HepG2 (cell line): ENCODE data around the gene BOLA3. TPM values are rescaled to one million over a fixed set of nuclear protein-coding genes. Genes with fewer than 3 reads are reported as not detected.

Experiments
- CBX5 ChIP-seq: sonication (generic); formaldehyde crosslinking; IDR thresholded peaks from 2 replicates; pipeline ENCODE4 v1.4.0; 2020; ENCODE audit warnings: missing genetic modification reagents, borderline replicate concordance
- DNMT3B ChIP-seq: conservative IDR thresholded peaks from 2 replicates; pipeline ENCODE4 v1.6.1; 2016; ENCODE audit warnings: missing biosample characterization, control low read depth
- EZH2 ChIP-seq: conservative IDR thresholded peaks from 2 replicates; pipeline ENCODE4 v1.6.1; 2012; ENCODE audit warnings: mild to moderate bottlenecking, low read depth, low read length, moderate library complexity
- IRX3 ChIP-seq: sonication (generic); formaldehyde crosslinking; IDR thresholded peaks from 2 replicates; pipeline ENCODE4 v1.8.1; 2023; ENCODE audit warnings: mild to moderate bottlenecking, low read depth, missing genetic modification reagents, borderline replicate concordance
- KDM2A ChIP-seq: sonication (generic); formaldehyde crosslinking; IDR thresholded peaks from 2 replicates; pipeline ENCODE4 v1.4.0; 2020; ENCODE audit warnings: low read depth, missing genetic modification reagents, borderline replicate concordance
- MYC ChIP-seq: sonication (generic); formaldehyde crosslinking; IDR thresholded peaks from 2 replicates; pipeline ENCODE4 v1.9.0; 2021; ENCODE audit warnings: missing genetic modification reagents, borderline replicate concordance
- PAF1 ChIP-seq: IDR thresholded peaks from 2 replicates; pipeline ENCODE4 v1.6.1; 2016; ENCODE audit warnings: missing genetic modification reagents, missing compliant biosample characterization
- SP1 ChIP-seq, 2 experiments: fragments of 450-650 bp in 1 of 2; sonication (generic) in 1 of 2; formaldehyde crosslinking in 1 of 2; IDR thresholded peaks; 2 replicates each; pipeline versions ENCODE4 v1.4.0 to v1.6.1; 2016 to 2020; ENCODE audit warnings: missing genetic modification reagents in 1 of 2
- SRF ChIP-seq: IDR thresholded peaks from 2 replicates; pipeline ENCODE4 v1.6.1; 2011; ENCODE audit warnings: mild to moderate bottlenecking, low read depth, low read length, moderate library complexity
- THYN1 ChIP-seq: sonication (generic); formaldehyde crosslinking; IDR thresholded peaks from 2 replicates; pipeline ENCODE4 v1.8.1; 2023; ENCODE audit warnings: low read depth, mild to moderate bottlenecking, moderate library complexity, missing genetic modification reagents, borderline replicate concordance
- ZNF33A ChIP-seq: sonication (generic); formaldehyde crosslinking; IDR thresholded peaks from 2 replicates; pipeline ENCODE4 v1.5.1; 2020; ENCODE audit warnings: missing genetic modification reagents, mild to moderate bottlenecking, moderate library complexity, borderline replicate concordance
- ZNF446 ChIP-seq: sonication (generic); formaldehyde crosslinking; IDR thresholded peaks from 2 replicates; pipeline ENCODE4 v1.5.0; 2020; ENCODE audit warnings: mild to moderate bottlenecking, missing genetic modification reagents
- ZNF460 ChIP-seq: sonication (generic); formaldehyde crosslinking; IDR thresholded peaks from 2 replicates; pipeline ENCODE4 v1.5.1; 2020; ENCODE audit warnings: missing genetic modification reagents, mild to moderate bottlenecking, borderline replicate concordance
- ZNF83 ChIP-seq: sonication (generic); formaldehyde crosslinking; IDR thresholded peaks from 2 replicates; pipeline ENCODE4 v1.4.0; 2020; ENCODE audit warnings: missing genetic modification reagents, mild to moderate bottlenecking, borderline replicate concordance
- polyA plus RNA-seq, 8 experiments: library from polyadenylated mRNA; depleted of rRNA in 3 of 8; stranded (reverse) in 7 of 8; unstranded in 1 of 8; fragments of >200 nt; fragmentation: Illumina TruSeq in 4 of 8; extraction: Trizol in 4 of 8; gene quantifications; 2 replicates each; pipeline versions ENCODE4 v1.2.1 to v1.2.3, GENCODE V29; 2011 to 2016; ENCODE audit warnings: low read depth in 4 of 8, missing spikeins in 1 of 8, mixed read lengths in 1 of 8; ENCODE audit not compliant: insufficient read depth in 1 of 8
- total RNA-seq, 5 experiments: library from RNA; depleted of rRNA; stranded (reverse); fragments of >200 nt; fragmentation: Illumina TruSeq; extraction: Trizol; gene quantifications; 2 replicates each; pipeline ENCODE4 v1.2.3, GENCODE V29; 2016; ENCODE audit warnings: low read depth in 1 of 5
- TF ChIP-seq, protein P1 (sequence below): sonication (generic); formaldehyde crosslinking; IDR thresholded peaks from 2 replicates; pipeline ENCODE4 v1.4.0; 2020; ENCODE audit warnings: missing genetic modification reagents
- TF ChIP-seq, protein P2 (sequence below): sonication (generic); formaldehyde crosslinking; IDR thresholded peaks from 2 replicates; pipeline ENCODE4 v1.4.0; 2020; ENCODE audit warnings: missing genetic modification reagents, mild to moderate bottlenecking, borderline replicate concordance
- TF ChIP-seq, protein P3 (sequence below): sonication (generic); formaldehyde crosslinking; IDR thresholded peaks from 2 replicates; pipeline ENCODE4 v1.5.1; 2020; ENCODE audit warnings: mild to moderate bottlenecking, moderate library complexity, missing genetic modification reagents
- TF ChIP-seq, protein P4 (sequence below): sonication (generic); formaldehyde crosslinking; IDR thresholded peaks from 2 replicates; pipeline ENCODE4 v1.9.0; 2022; ENCODE audit warnings: missing genetic modification reagents, mild to moderate bottlenecking, borderline replicate concordance

BOLA3 gene
- total and polyA plus RNA-seq, 2 of the 13 experiments (the other 11 are each of a cell fraction or from before 2014, with no cell fraction given): 89.7 to 170 TPM

DNA sequence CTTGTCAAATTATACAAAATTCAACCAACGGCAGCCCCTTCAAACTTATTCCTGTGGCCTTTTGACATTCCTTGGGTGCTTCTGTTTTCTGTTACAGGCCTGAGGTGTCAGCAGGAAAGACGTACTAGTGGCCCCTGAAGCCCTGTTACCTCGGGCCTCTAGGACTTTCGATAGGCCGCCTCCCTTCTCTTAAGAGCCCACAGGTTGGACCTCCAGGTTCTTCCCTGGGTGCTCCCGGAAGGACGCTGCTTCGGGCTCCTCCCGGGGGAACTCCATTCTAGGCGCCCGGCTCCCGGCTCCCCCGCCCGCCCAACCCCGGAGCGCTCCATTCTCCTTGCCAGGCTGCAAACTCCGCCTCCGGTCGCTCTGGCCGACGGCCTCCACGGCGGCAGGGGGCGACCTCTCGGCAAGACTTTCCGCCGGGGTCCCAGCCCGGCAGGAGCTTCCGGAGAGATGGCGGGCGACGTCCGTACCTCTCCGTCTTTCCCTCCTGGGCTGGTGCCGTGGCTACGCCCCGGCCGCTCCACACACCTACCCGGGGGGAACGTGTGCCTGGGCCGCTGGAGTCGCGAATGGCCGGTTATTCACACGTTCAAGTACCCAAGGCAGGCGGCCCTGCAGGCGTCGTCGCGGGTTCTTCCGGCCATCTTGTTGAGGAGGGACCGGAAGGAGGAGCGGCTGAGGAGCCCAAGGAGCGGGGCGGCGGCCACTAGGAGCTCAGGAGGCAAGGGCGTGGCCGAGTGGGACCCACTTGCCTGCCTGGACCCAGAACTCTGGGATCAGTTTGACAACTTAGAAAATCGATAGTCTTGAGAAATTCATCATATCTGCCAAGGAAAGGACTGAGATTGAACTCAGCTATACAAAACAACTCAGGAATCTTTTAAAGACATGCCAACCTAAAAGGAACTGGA is 27.5 kb downstream of the BOLA3 start (continued):
- TF ChIP-seq ZNF460 (CRISPR knock-in tag) (peak; percentile 43; the same call in 1 of the 2 replicates), ZNF33A (CRISPR knock-in tag) (no peak; the same call in 1 of the 2 replicates), DNMT3B (CRISPR knock-in tag) (peak; percentile 77; the same call in 1 of the 2 replicates), ZNF446 (CRISPR knock-in tag) (peak; percentile 62; the same call in 1 of the 2 replicates), EZH2 (no peak), THYN1 (CRISPR knock-in tag) (0 out of 2 replicates have a peak, but pooled peaks have one; percentile 79), ZNF83 (CRISPR knock-in tag) (no peak), CBX5 (CRISPR knock-in tag) (peak; percentile 99), MYC (CRISPR knock-in tag) (peak; percentile 83), KDM2A (CRISPR knock-in tag) (peak; percentile 98), IRX3 (CRISPR knock-in tag) (peak; percentile 96), SRF (no peak), PAF1 (CRISPR knock-in tag) (no peak), SP1 (IDR thresholded peaks at IDR 0.05) (no peak), SP1 (CRISPR knock-in tag; IDR thresholded peaks at IDR 0.05) (peak; percentile 11; the same call in 1 of the 2 replicates)
- TF ChIP-seq, protein P1, sequence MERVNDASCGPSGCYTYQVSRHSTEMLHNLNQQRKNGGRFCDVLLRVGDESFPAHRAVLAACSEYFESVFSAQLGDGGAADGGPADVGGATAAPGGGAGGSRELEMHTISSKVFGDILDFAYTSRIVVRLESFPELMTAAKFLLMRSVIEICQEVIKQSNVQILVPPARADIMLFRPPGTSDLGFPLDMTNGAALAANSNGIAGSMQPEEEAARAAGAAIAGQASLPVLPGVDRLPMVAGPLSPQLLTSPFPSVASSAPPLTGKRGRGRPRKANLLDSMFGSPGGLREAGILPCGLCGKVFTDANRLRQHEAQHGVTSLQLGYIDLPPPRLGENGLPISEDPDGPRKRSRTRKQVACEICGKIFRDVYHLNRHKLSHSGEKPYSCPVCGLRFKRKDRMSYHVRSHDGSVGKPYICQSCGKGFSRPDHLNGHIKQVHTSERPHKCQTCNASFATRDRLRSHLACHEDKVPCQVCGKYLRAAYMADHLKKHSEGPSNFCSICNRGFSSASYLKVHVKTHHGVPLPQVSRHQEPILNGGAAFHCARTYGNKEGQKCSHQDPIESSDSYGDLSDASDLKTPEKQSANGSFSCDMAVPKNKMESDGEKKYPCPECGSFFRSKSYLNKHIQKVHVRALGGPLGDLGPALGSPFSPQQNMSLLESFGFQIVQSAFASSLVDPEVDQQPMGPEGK (CRISPR knock-in tag): peak; percentile 54
- TF ChIP-seq, protein P2, sequence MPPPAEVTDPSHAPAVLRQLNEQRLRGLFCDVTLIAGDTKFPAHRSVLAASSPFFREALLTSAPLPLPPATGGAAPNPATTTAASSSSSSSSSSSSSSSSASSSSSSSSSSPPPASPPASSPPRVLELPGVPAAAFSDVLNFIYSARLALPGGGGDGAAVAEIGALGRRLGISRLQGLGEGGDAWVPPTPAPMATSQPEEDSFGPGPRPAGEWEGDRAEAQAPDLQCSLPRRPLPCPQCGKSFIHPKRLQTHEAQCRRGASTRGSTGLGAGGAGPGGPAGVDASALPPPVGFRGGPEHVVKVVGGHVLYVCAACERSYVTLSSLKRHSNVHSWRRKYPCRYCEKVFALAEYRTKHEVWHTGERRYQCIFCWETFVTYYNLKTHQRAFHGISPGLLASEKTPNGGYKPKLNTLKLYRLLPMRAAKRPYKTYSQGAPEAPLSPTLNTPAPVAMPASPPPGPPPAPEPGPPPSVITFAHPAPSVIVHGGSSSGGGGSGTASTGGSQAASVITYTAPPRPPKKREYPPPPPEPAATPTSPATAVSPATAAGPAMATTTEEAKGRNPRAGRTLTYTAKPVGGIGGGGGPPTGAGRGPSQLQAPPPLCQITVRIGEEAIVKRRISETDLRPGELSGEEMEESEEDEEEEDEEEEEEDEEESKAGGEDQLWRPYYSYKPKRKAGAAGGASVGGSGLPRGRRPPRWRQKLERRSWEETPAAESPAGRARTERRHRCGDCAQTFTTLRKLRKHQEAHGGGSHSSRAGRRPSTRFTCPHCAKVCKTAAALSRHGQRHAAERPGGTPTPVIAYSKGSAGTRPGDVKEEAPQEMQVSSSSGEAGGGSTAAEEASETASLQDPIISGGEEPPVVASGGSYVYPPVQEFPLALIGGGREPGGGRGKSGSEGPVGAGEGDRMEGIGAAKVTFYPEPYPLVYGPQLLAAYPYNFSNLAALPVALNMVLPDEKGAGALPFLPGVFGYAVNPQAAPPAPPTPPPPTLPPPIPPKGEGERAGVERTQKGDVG (CRISPR knock-in tag): peak; percentile 96; the same call in 1 of the 2 replicates
- TF ChIP-seq, protein P3, sequence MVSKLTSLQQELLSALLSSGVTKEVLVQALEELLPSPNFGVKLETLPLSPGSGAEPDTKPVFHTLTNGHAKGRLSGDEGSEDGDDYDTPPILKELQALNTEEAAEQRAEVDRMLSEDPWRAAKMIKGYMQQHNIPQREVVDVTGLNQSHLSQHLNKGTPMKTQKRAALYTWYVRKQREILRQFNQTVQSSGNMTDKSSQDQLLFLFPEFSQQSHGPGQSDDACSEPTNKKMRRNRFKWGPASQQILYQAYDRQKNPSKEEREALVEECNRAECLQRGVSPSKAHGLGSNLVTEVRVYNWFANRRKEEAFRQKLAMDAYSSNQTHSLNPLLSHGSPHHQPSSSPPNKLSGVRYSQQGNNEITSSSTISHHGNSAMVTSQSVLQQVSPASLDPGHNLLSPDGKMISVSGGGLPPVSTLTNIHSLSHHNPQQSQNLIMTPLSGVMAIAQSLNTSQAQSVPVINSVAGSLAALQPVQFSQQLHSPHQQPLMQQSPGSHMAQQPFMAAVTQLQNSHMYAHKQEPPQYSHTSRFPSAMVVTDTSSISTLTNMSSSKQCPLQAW (CRISPR knock-in tag): peak; percentile 95
- TF ChIP-seq, protein P4, sequence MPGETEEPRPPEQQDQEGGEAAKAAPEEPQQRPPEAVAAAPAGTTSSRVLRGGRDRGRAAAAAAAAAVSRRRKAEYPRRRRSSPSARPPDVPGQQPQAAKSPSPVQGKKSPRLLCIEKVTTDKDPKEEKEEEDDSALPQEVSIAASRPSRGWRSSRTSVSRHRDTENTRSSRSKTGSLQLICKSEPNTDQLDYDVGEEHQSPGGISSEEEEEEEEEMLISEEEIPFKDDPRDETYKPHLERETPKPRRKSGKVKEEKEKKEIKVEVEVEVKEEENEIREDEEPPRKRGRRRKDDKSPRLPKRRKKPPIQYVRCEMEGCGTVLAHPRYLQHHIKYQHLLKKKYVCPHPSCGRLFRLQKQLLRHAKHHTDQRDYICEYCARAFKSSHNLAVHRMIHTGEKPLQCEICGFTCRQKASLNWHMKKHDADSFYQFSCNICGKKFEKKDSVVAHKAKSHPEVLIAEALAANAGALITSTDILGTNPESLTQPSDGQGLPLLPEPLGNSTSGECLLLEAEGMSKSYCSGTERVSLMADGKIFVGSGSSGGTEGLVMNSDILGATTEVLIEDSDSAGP (CRISPR knock-in tag): peak; percentile 96
